ENCODE data around the gene NIN. TPM values are rescaled to one million over a fixed set of nuclear protein-coding genes. Genes with fewer than 3 reads are reported as not detected.
"Not testable (repeated sequence)": the region's sequence is repeated elsewhere in the genome, so short reads cannot be mapped to it uniquely, and the experiment has no call there.

NIN gene
- total RNA-seq, 1 donor from 2014 or later: 22.8 TPM

GRCh38 chr14:50823762-50824636 lies 7.0 kb downstream of the NIN start:
- ATAC-seq (ENCODE audit: poor library complexity): peak; percentile 19
- intact Hi-C loops (cut with DNase I): no loop called here
- no peak for DNase-seq

GRCh38 chr14:50823051-50823761 lies 7.8 kb downstream of the NIN start:
- intact Hi-C loops (cut with DNase I): no loop called here
- ATAC-seq (ENCODE audit: poor library complexity) (peak; percentile 57), DNase-seq (peak; percentile 43)

GRCh38 chr14:50822501-50823042 lies 8.4 kb downstream of the NIN start:
- DNase-seq (peak; percentile 41), ATAC-seq (ENCODE audit: poor library complexity) (no peak)
- intact Hi-C loops (cut with DNase I): no loop called here

- intact Hi-C loops (cut with DNase I): no loop called here
- peak; percentile 60 for DNase-seq
- ATAC-seq (ENCODE audit: poor library complexity): peak; percentile 51
These were observed 9.2 kb downstream of the NIN start for GRCh38 chr14:50821510-50822464.

- intact Hi-C loops (cut with DNase I): no loop called here
- ATAC-seq (ENCODE audit: poor library complexity) (no peak), DNase-seq (no peak)
These were observed 10.0 kb downstream of the NIN start for GRCh38 chr14:50820786-50821509.

GRCh38 chr14:50819303-50819702 lies 11.7 kb downstream of the NIN start:
- ATAC-seq (ENCODE audit: poor library complexity); intact Hi-C loops (cut with DNase I); DNase-seq: not testable (repeated sequence)

- DNase-seq (no peak), ATAC-seq (ENCODE audit: poor library complexity) (no peak)
- intact Hi-C loops (cut with DNase I): no loop called here
These were observed 14.4 kb downstream of the NIN start for GRCh38 chr14:50816395-50817047.

GRCh38 chr14:50815526-50815925 lies 15.4 kb downstream of the NIN start:
- intact Hi-C loops (cut with DNase I); ATAC-seq (ENCODE audit: poor library complexity): not testable (repeated sequence)

GRCh38 chr14:50815058-50815457 lies 15.9 kb downstream of the NIN start:
- DNase-seq: not testable (repeated sequence)

More at GRCh38 chr14:50815526-50815925, 15.4 kb downstream of the NIN start:
- not testable (repeated sequence) for DNase-seq

GRCh38 chr14:50814161-50814560 lies 16.8 kb downstream of the NIN start:
- DNase-seq: no peak
- no peak for ATAC-seq (ENCODE audit: poor library complexity)
- intact Hi-C loops (cut with DNase I): no loop called here

More at GRCh38 chr14:50815058-50815457, 15.9 kb downstream of the NIN start:
- ATAC-seq (ENCODE audit: poor library complexity); intact Hi-C loops (cut with DNase I): not testable (repeated sequence)

GRCh38 chr14:50813544-50813863 lies 17.5 kb downstream of the NIN start:
- DNase-seq (no peak), ATAC-seq (ENCODE audit: poor library complexity) (no peak)
- intact Hi-C loops (cut with DNase I): no loop called here

- intact Hi-C loops (cut with DNase I): no loop called here
- no peak for DNase-seq
These were observed 18.0 kb downstream of the NIN start for GRCh38 chr14:50812856-50813543.

GRCh38 chr14:50812180-50812579 lies 18.8 kb downstream of the NIN start:
- DNase-seq: no peak
- no peak for ATAC-seq (ENCODE audit: poor library complexity)
- intact Hi-C loops (cut with DNase I): no loop called here

More at GRCh38 chr14:50812856-50813543, 18.0 kb downstream of the NIN start:
- no peak for ATAC-seq (ENCODE audit: poor library complexity)

- no peak for DNase-seq
- intact Hi-C loops (cut with DNase I): no loop called here
- ATAC-seq (ENCODE audit: poor library complexity): no peak
These were observed 22.9 kb downstream of the NIN start for GRCh38 chr14:50808053-50808452.

- no peak for ATAC-seq (ENCODE audit: poor library complexity)
- intact Hi-C loops (cut with DNase I): no loop called here
- DNase-seq: no peak
These were observed 24.6 kb downstream of the NIN start for GRCh38 chr14:50806241-50806933.

GRCh38 chr14:50805396-50805795 lies 25.6 kb downstream of the NIN start:
- DNase-seq (no peak), ATAC-seq (ENCODE audit: poor library complexity) (no peak)
- intact Hi-C loops (cut with DNase I): no loop called here

Data from Right ventricle myocardium superior (tissue), 1 donor.